Measurements from ENCODE around the gene TMEM131L.

TMEM131L gene

GRCh38 chr4:153472122-153473037 is 6.2 kb downstream of the TMEM131L start:
- no peak for DNase-seq (ENCODE audit: low spot score)

- no peak for DNase-seq (ENCODE audit: low spot score)
Measured at GRCh38 chr4:153474251-153474650, 8.1 kb downstream of the TMEM131L start.

GRCh38 chr4:153476829-153477574 is 10.8 kb downstream of the TMEM131L start:
- no peak for DNase-seq (ENCODE audit: low spot score)

- no peak for DNase-seq (ENCODE audit: low spot score)
Measured at GRCh38 chr4:153479101-153479500, 12.9 kb downstream of the TMEM131L start.

GRCh38 chr4:153480704-153481103 is 14.5 kb downstream of the TMEM131L start:
- no peak for DNase-seq (ENCODE audit: low spot score)

- DNase-seq (ENCODE audit: low spot score), result no peak
Measured at GRCh38 chr4:153481478-153481877, 15.3 kb downstream of the TMEM131L start.

- peak; percentile 43 for DNase-seq (ENCODE audit: low spot score)
Measured at GRCh38 chr4:153483432-153484418, 17.6 kb downstream of the TMEM131L start.

- DNase-seq (ENCODE audit: low spot score), result no peak
Measured at GRCh38 chr4:153485359-153485758, 19.2 kb downstream of the TMEM131L start.

- no peak for DNase-seq (ENCODE audit: low spot score)
Measured at GRCh38 chr4:153485860-153486259, 19.7 kb downstream of the TMEM131L start.

- DNase-seq (ENCODE audit: low spot score), result peak; percentile 84
Measured at GRCh38 chr4:153486281-153487151, 20.4 kb downstream of the TMEM131L start.

- no peak for DNase-seq (ENCODE audit: low spot score)
Measured at GRCh38 chr4:153488006-153488891, 22.1 kb downstream of the TMEM131L start.

GRCh38 chr4:153489856-153490558 is 23.8 kb downstream of the TMEM131L start:
- no peak for DNase-seq (ENCODE audit: low spot score)

- DNase-seq (ENCODE audit: low spot score), result no peak
Measured at GRCh38 chr4:153490985-153491483, 24.9 kb downstream of the TMEM131L start.

GRCh38 chr4:153494562-153494961 is 28.4 kb downstream of the TMEM131L start:
- no peak for DNase-seq (ENCODE audit: low spot score)

- no peak for DNase-seq (ENCODE audit: low spot score)
Measured at GRCh38 chr4:153495480-153496193, 29.5 kb downstream of the TMEM131L start.

GRCh38 chr4:153497091-153497531 is 31.0 kb downstream of the TMEM131L start:
- DNase-seq (ENCODE audit: low spot score), result no peak

GRCh38 chr4:153497988-153498967 is 32.1 kb downstream of the TMEM131L start:
- peak; percentile 53 for DNase-seq (ENCODE audit: low spot score)

Measured in hepatic stellate cell (primary cell).